Neural cell (in vitro differentiated cells): Measurements from ENCODE around the gene ZNF785.

ENCODE experiments used
- EZH2 ChIP-seq: fragments of 200-600, 300-800 bp; shearing (Covaris generic), sonication (generic); IDR thresholded peaks from 2 replicates; pipeline ENCODE4 v1.6.1; 2014; ENCODE audit warnings: antibody characterized with exemption, low read length, borderline replicate concordance, mild to moderate bottlenecking; ENCODE audit not compliant: insufficient read depth, poor library complexity, severe bottlenecking
- TF ChIP-seq, protein P1 (sequence below): fragments of 450-650 bp; IDR thresholded peaks from 2 replicates; pipeline ENCODE4 v1.5.1; 2014; ENCODE audit warnings: antibody characterized with exemption, mild to moderate bottlenecking, moderate library complexity; ENCODE audit not compliant: poor library complexity, severe bottlenecking

DNA sequence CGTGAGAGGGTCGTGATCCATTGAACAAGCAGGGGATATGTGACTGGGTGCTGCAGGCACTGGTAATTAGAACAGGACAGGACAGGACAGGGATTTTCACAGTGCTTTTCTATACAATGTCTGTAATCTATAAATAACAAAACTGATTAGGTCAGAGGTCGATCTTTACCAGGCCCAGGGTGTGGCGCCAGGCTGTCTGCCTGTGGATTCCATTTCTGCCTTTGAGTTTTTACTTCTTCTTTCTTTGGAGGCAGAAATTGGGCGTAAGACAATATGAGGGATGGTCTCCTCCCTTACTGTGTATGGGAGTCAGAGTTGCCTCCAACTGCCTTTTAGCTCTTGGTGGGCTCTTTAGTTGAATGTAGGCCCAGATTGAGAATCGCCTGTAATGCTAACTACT lies 25.8 kb downstream of the ZNF785 start:
- TF ChIP-seq, protein P1, sequence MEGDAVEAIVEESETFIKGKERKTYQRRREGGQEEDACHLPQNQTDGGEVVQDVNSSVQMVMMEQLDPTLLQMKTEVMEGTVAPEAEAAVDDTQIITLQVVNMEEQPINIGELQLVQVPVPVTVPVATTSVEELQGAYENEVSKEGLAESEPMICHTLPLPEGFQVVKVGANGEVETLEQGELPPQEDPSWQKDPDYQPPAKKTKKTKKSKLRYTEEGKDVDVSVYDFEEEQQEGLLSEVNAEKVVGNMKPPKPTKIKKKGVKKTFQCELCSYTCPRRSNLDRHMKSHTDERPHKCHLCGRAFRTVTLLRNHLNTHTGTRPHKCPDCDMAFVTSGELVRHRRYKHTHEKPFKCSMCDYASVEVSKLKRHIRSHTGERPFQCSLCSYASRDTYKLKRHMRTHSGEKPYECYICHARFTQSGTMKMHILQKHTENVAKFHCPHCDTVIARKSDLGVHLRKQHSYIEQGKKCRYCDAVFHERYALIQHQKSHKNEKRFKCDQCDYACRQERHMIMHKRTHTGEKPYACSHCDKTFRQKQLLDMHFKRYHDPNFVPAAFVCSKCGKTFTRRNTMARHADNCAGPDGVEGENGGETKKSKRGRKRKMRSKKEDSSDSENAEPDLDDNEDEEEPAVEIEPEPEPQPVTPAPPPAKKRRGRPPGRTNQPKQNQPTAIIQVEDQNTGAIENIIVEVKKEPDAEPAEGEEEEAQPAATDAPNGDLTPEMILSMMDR = no peak
- TF ChIP-seq EZH2 = no peak
